Measurements from ENCODE around the gene OCA2.

The OCA2 gene

GRCh38 chr15:27744641-27745040 lies 354.5 kb downstream of the OCA2 start:
- H3K4me2 ChIP-seq (ENCODE audit: low read length, poor library complexity, severe bottlenecking), result no peak overlapping the region
- H3K14ac ChIP-seq (ENCODE audit: low read length in 2 of 2), result no peak overlapping the region
- no peaks in the 10 kb centered on the region for H3K79me1 ChIP-seq (replicated peaks; ENCODE audit: low read length, poor library complexity, severe bottlenecking)
- no peak overlapping the region for H4K8ac ChIP-seq (ENCODE audit: low read length)
- WGBS, result 59% methylated on average over 3 of the region's 3 CpGs
- no peak overlapping the region for H2BK15ac ChIP-seq (ENCODE audit: low read depth, poor library complexity, severe bottlenecking)
- H3K23ac ChIP-seq (ENCODE audit: low read length in 2 of 2), result no peak overlapping the region
- DNase-seq, result no peak
- no peak overlapping the region for H3K27ac ChIP-seq (ENCODE audit: low read length, poor library complexity, severe bottlenecking)
- H2AK5ac ChIP-seq (ENCODE audit: low read length, severe bottlenecking), result no peak overlapping the region
- no peaks in the 10 kb centered on the region for H3K36me3 ChIP-seq (ENCODE audit: control insufficient read depth in 1 of 2, insufficient read depth in 2 of 2, low read depth in 1 of 2, low read length in 2 of 2)
- no peak overlapping the region for H2BK120ac ChIP-seq (ENCODE audit: low read depth, low read length)
- no peak overlapping the region for H2BK5ac ChIP-seq (ENCODE audit: low read depth, low read length, poor library complexity, severe bottlenecking)
- H3K4me1 ChIP-seq (ENCODE audit: control insufficient read depth, insufficient read depth, low read depth, low read length), result no peaks in the 10 kb centered on the region
- no peak overlapping the region for H3K18ac ChIP-seq (ENCODE audit: low read depth in 1 of 2, low read length in 2 of 2)
- no peak overlapping the region for H3K9ac ChIP-seq (ENCODE audit: low read length)
- no peak overlapping the region for H3K4me3 ChIP-seq (ENCODE audit: insufficient read depth in 1 of 2, low read depth in 1 of 2, low read length in 2 of 2)
- no peak overlapping the region for H4K91ac ChIP-seq (ENCODE audit: low read length)
- H2BK12ac ChIP-seq (ENCODE audit: low read length in 2 of 2), result no peak overlapping the region
- H3K4ac ChIP-seq (ENCODE audit: low read depth in 1 of 2, low read length in 2 of 2), result no peak overlapping the region
- H2AFZ ChIP-seq (ENCODE audit: low read depth, low read length), result no peak overlapping the region
- no peaks in the 10 kb centered on the region for H3K27me3 ChIP-seq (ENCODE audit: control insufficient read depth in 1 of 2, insufficient read depth in 1 of 2, low read length in 2 of 2)
- H3K9me3 ChIP-seq (ENCODE audit: control insufficient read depth, low read length), result peaks cover 6% of the 10 kb centered on the region

DNA sequence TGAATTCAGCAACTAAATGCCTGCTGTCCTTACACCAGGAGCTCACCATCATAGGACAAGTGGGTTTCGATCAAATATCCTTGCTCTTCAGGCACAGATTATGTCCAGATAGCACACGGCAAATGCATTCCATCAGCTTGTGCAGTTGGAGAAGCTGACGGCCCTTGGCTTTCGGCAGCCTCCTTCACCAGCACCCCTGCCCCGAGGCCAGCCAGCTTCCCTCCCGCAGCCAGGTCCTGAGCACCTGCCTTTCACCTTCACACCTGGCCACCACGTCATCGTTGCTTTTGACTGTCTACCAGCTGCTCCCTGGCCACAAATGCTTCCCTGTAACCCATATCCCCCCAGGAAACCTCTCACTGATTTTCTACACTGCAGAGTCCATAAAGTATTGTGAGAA lies 355.5 kb downstream of the OCA2 start:
- H2BK5ac ChIP-seq (ENCODE audit: low read depth, low read length, poor library complexity, severe bottlenecking), result no peak overlapping the region
- peaks cover 6% of the 10 kb centered on the region for H3K9me3 ChIP-seq (ENCODE audit: control insufficient read depth, low read length)
- H3K79me1 ChIP-seq (replicated peaks; ENCODE audit: low read length, poor library complexity, severe bottlenecking), result no peaks in the 10 kb centered on the region
- no peak overlapping the region for H2BK120ac ChIP-seq (ENCODE audit: low read depth, low read length)
- no peak overlapping the region for H2AK5ac ChIP-seq (ENCODE audit: low read length, severe bottlenecking)
- no peak overlapping the region for H2AFZ ChIP-seq (ENCODE audit: low read depth, low read length)
- no peak for DNase-seq
- H2BK12ac ChIP-seq (ENCODE audit: low read length in 2 of 2), result no peak overlapping the region
- H3K27me3 ChIP-seq (ENCODE audit: control insufficient read depth in 1 of 2, insufficient read depth in 1 of 2, low read length in 2 of 2), result no peaks in the 10 kb centered on the region
- WGBS, result 86% methylated on average over 8 of the region's 8 CpGs
- H3K9ac ChIP-seq (ENCODE audit: low read length), result no peak overlapping the region
- no peak overlapping the region for H2BK15ac ChIP-seq (ENCODE audit: low read depth, poor library complexity, severe bottlenecking)
- H4K8ac ChIP-seq (ENCODE audit: low read length), result no peak overlapping the region
- no peak overlapping the region for H4K91ac ChIP-seq (ENCODE audit: low read length)
- no peak overlapping the region for H3K4me3 ChIP-seq (ENCODE audit: insufficient read depth in 1 of 2, low read depth in 1 of 2, low read length in 2 of 2)
- no peaks in the 10 kb centered on the region for H3K36me3 ChIP-seq (ENCODE audit: control insufficient read depth in 1 of 2, insufficient read depth in 2 of 2, low read depth in 1 of 2, low read length in 2 of 2)
- no peak overlapping the region for H3K23ac ChIP-seq (ENCODE audit: low read length in 2 of 2)
- H3K18ac ChIP-seq (ENCODE audit: low read depth in 1 of 2, low read length in 2 of 2), result no peak overlapping the region
- no peak overlapping the region for H3K4ac ChIP-seq (ENCODE audit: low read depth in 1 of 2, low read length in 2 of 2)
- H3K4me1 ChIP-seq (ENCODE audit: control insufficient read depth, insufficient read depth, low read depth, low read length), result no peaks in the 10 kb centered on the region
- H3K27ac ChIP-seq (ENCODE audit: low read length, poor library complexity, severe bottlenecking), result no peak overlapping the region
- H3K4me2 ChIP-seq (ENCODE audit: low read length, poor library complexity, severe bottlenecking), result no peak overlapping the region
- H3K14ac ChIP-seq (ENCODE audit: low read length in 2 of 2), result no peak overlapping the region

DNA sequence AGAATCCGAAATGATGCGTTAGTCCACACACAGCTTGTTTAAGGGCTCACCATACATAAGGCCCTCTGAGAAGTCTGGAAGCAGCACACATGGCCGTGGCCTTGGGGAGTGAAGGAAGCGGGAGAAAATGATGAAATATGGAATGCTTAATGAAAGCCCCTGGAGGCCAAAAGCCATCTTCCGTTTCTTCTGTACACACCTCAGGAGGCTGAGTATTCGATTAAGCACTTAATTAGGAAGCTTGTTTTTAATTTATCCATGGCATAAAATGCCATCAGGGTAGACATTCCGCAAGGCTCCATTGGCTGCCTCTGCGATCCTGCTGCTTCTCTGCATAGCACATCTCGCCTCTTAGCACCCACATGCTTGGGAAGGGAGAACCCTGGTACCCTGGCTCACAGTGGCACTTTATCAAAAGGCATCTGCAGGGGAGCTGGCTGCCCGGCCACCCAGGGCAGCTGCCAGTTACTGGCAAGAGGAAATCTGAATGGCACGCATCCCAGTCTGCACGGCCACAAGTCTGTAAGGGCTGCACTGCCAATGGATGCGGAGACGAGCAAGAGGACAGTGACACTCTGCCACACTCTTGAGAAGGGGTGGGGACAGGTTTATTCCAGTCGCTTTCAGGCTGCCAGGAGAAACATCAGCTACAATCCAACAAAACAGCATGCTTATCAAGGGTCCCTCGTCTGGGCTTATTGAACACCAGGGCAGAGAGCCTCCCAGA lies 356.2 kb downstream of the OCA2 start:
- Histone ChIP-seq H3K4me3 (ENCODE audit: insufficient read depth in 1 of 2, low read depth in 1 of 2, low read length in 2 of 2) (no peak overlapping the region), H3K27me3 (ENCODE audit: control insufficient read depth in 1 of 2, insufficient read depth in 1 of 2, low read length in 2 of 2) (no peaks in the 10 kb centered on the region), H3K14ac (ENCODE audit: low read length in 2 of 2) (no peak overlapping the region), H4K91ac (ENCODE audit: low read length) (no peak overlapping the region), H3K4me1 (ENCODE audit: control insufficient read depth, insufficient read depth, low read depth, low read length) (no peaks in the 10 kb centered on the region), H3K79me1 (replicated peaks; ENCODE audit: low read length, poor library complexity, severe bottlenecking) (no peaks in the 10 kb centered on the region), H2BK120ac (ENCODE audit: low read depth, low read length) (no peak overlapping the region), H3K4me2 (ENCODE audit: low read length, poor library complexity, severe bottlenecking) (no peak overlapping the region), H3K18ac (ENCODE audit: low read depth in 1 of 2, low read length in 2 of 2) (no peak overlapping the region), H3K36me3 (ENCODE audit: control insufficient read depth in 1 of 2, insufficient read depth in 2 of 2, low read depth in 1 of 2, low read length in 2 of 2) (no peaks in the 10 kb centered on the region), H3K4ac (ENCODE audit: low read depth in 1 of 2, low read length in 2 of 2) (no peak overlapping the region), H2BK12ac (ENCODE audit: low read length in 2 of 2) (no peak overlapping the region), H3K27ac (ENCODE audit: low read length, poor library complexity, severe bottlenecking) (no peak overlapping the region), H2AK5ac (ENCODE audit: low read length, severe bottlenecking) (no peak overlapping the region), H3K23ac (ENCODE audit: low read length in 2 of 2) (no peak overlapping the region), H3K9ac (ENCODE audit: low read length) (no peak overlapping the region), H4K8ac (ENCODE audit: low read length) (no peak overlapping the region), H3K9me3 (ENCODE audit: control insufficient read depth, low read length) (peaks cover 9% of the 10 kb centered on the region), H2BK5ac (ENCODE audit: low read depth, low read length, poor library complexity, severe bottlenecking) (no peak overlapping the region), H2BK15ac (ENCODE audit: low read depth, poor library complexity, severe bottlenecking) (no peak overlapping the region), H2AFZ (ENCODE audit: low read depth, low read length) (no peak overlapping the region)
- 86% methylated on average over 16 of the region's 16 CpGs for WGBS
- no peak for DNase-seq

- H4K91ac ChIP-seq (ENCODE audit: low read length), result no peak overlapping the region
- H3K9ac ChIP-seq (ENCODE audit: low read length), result no peak overlapping the region
- no peak overlapping the region for H3K18ac ChIP-seq (ENCODE audit: low read depth in 1 of 2, low read length in 2 of 2)
- H3K4me2 ChIP-seq (ENCODE audit: low read length, poor library complexity, severe bottlenecking), result no peak overlapping the region
- no peak overlapping the region for H3K4me3 ChIP-seq (ENCODE audit: insufficient read depth in 1 of 2, low read depth in 1 of 2, low read length in 2 of 2)
- H3K4me1 ChIP-seq (ENCODE audit: control insufficient read depth, insufficient read depth, low read depth, low read length), result no peaks in the 10 kb centered on the region
- H3K27me3 ChIP-seq (ENCODE audit: control insufficient read depth in 1 of 2, insufficient read depth in 1 of 2, low read length in 2 of 2), result no peaks in the 10 kb centered on the region
- WGBS, result 82% methylated on average over 7 of the region's 8 CpGs
- no peak overlapping the region for H3K14ac ChIP-seq (ENCODE audit: low read length in 2 of 2)
- H2BK15ac ChIP-seq (ENCODE audit: low read depth, poor library complexity, severe bottlenecking), result no peak overlapping the region
- no peaks in the 10 kb centered on the region for H3K79me1 ChIP-seq (replicated peaks; ENCODE audit: low read length, poor library complexity, severe bottlenecking)
- no peak overlapping the region for H2BK5ac ChIP-seq (ENCODE audit: low read depth, low read length, poor library complexity, severe bottlenecking)
- H2AFZ ChIP-seq (ENCODE audit: low read depth, low read length), result no peak overlapping the region
- H3K4ac ChIP-seq (ENCODE audit: low read depth in 1 of 2, low read length in 2 of 2), result no peak overlapping the region
- no peak overlapping the region for H3K23ac ChIP-seq (ENCODE audit: low read length in 2 of 2)
- H3K27ac ChIP-seq (ENCODE audit: low read length, poor library complexity, severe bottlenecking), result no peak overlapping the region
- DNase-seq, result no peak
- H3K36me3 ChIP-seq (ENCODE audit: control insufficient read depth in 1 of 2, insufficient read depth in 2 of 2, low read depth in 1 of 2, low read length in 2 of 2), result no peaks in the 10 kb centered on the region
- H2BK120ac ChIP-seq (ENCODE audit: low read depth, low read length), result no peak overlapping the region
- peaks cover 11% of the 10 kb centered on the region for H3K9me3 ChIP-seq (ENCODE audit: control insufficient read depth, low read length)
- no peak overlapping the region for H4K8ac ChIP-seq (ENCODE audit: low read length)
- H2AK5ac ChIP-seq (ENCODE audit: low read length, severe bottlenecking), result no peak overlapping the region
- no peak overlapping the region for H2BK12ac ChIP-seq (ENCODE audit: low read length in 2 of 2)
These were observed 357.8 kb downstream of the OCA2 start for GRCh38 chr15:27741226-27741860.
